RCC 7860 (cell line): ENCODE results near the gene C14orf119.

Experiments
- DNase-seq: peaks from one replicate; pipeline ENCODE4 v3.0.0-alpha.2; 2015; ENCODE audit warnings: low spot score
- FAIRE-seq: peaks from 2 replicates; lab custom pipeline; 2012; peaks lifted over from hg19 to GRCh38; lab: Jason Lieb, UNC

Gene C14orf119

GRCh38 chr14:23124337-23124954, 29.1 kb downstream of the C14orf119 start:
- FAIRE-seq: no peak

GRCh38 chr14:23125011-23125410, 29.7 kb downstream of the C14orf119 start:
- no peak for FAIRE-seq
- no peak for DNase-seq

More at GRCh38 chr14:23124337-23124954, 29.1 kb downstream of the C14orf119 start:
- no peak for DNase-seq

GRCh38 chr14:23125933-23126524, 30.7 kb downstream of the C14orf119 start:
- DNase-seq: no peak
- no peak for FAIRE-seq

GRCh38 chr14:23126548-23127278, 31.4 kb downstream of the C14orf119 start:
- DNase-seq: no peak
- no peak for FAIRE-seq

- FAIRE-seq: no peak
- no peak for DNase-seq
These were observed 32.6 kb downstream of the C14orf119 start for GRCh38 chr14:23127861-23128260.

- FAIRE-seq: no peak
- DNase-seq: no peak
These were observed 33.9 kb downstream of the C14orf119 start for GRCh38 chr14:23128969-23129758.

- FAIRE-seq: no peak
- DNase-seq: no peak
These were observed 34.5 kb downstream of the C14orf119 start for GRCh38 chr14:23129759-23130316.

- no peak for DNase-seq
- FAIRE-seq: no peak
These were observed 35.6 kb downstream of the C14orf119 start for GRCh38 chr14:23130871-23131270.

- no peak for DNase-seq
- no peak for FAIRE-seq
These were observed 36.2 kb downstream of the C14orf119 start for GRCh38 chr14:23131482-23131881.

GRCh38 chr14:23132970-23133369, 37.7 kb downstream of the C14orf119 start:
- DNase-seq: no peak
- no peak for FAIRE-seq

- no peak for DNase-seq
These were observed 41.3 kb downstream of the C14orf119 start for GRCh38 chr14:23136566-23137133.

GRCh38 chr14:23137192-23137812, 42.0 kb downstream of the C14orf119 start:
- DNase-seq: no peak
- FAIRE-seq: no peak

More at GRCh38 chr14:23136566-23137133, 41.3 kb downstream of the C14orf119 start:
- FAIRE-seq: no peak

- no peak for FAIRE-seq
- DNase-seq: no peak
These were observed 42.7 kb downstream of the C14orf119 start for GRCh38 chr14:23137813-23138535.

- FAIRE-seq (no peak), DNase-seq (no peak)
These were observed 44.6 kb downstream of the C14orf119 start for GRCh38 chr14:23139874-23140273.

- FAIRE-seq: no peak
- no peak for DNase-seq
These were observed 45.1 kb downstream of the C14orf119 start for GRCh38 chr14:23140371-23140770.

GRCh38 chr14:23141706-23142444, 46.6 kb downstream of the C14orf119 start:
- DNase-seq: no peak
- FAIRE-seq: no peak

GRCh38 chr14:23142826-23143225, 47.5 kb downstream of the C14orf119 start:
- DNase-seq (no peak), FAIRE-seq (no peak)

- DNase-seq (no peak), FAIRE-seq (no peak)
These were observed 48.6 kb downstream of the C14orf119 start for GRCh38 chr14:23143911-23144310.
